Measurements from ENCODE around the gene SMIM33.

GRCh38 chr5:139474890-139475791 lies 4.3 kb downstream of the SMIM33 start:
- no peak for TF ChIP-seq CTCF (conservative IDR thresholded peaks at IDR 0.05; ENCODE audit: low read length)
- no peak for TF ChIP-seq EZH2phosphoT487 (IDR thresholded peaks at IDR 0.05; ENCODE audit: borderline replicate concordance)

All from Loucy (cell line).